GM18861 (cell line): ENCODE data around the gene TSSK3.

ENCODE experiments used
- ATAC-seq: cut with Tn5 transposase; IDR thresholded peaks from one replicate; pipeline ENCODE4 v1.9.1; 2021; ENCODE audit not compliant: unreplicated experiment

TSSK3 gene

GRCh38 chr1:32362474-32363313, at the start of gene TSSK3, which contains the start of gene FAM229A:
TSSK3 (plus strand) TSS chr1:32362539; CDS start chr1:32362702, 163 bp downstream.
FAM229A (minus strand) TSS chr1:32362485; CDS start chr1:32362091, 394 bp downstream.
- ATAC-seq = no peak

GRCh38 chr1:32316903-32317277, 45.4 kb upstream of the TSSK3 start:
- no peak for ATAC-seq

GRCh38 chr1:32318127-32318869, 44.0 kb upstream of the TSSK3 start:
- ATAC-seq = no peak

- ATAC-seq = no peak
Measured at GRCh38 chr1:32321712-32322291, 40.5 kb upstream of the TSSK3 start.

- ATAC-seq = no peak
Measured at GRCh38 chr1:32327204-32327603, 35.1 kb upstream of the TSSK3 start.

GRCh38 chr1:32329931-32330466, 32.3 kb upstream of the TSSK3 start:
- ATAC-seq = no peak

GRCh38 chr1:32330558-32331151, 31.7 kb upstream of the TSSK3 start:
- no peak for ATAC-seq

GRCh38 chr1:32331549-32331948, 30.8 kb upstream of the TSSK3 start:
- no peak for ATAC-seq

- no peak for ATAC-seq
Measured at GRCh38 chr1:32332290-32333079, 29.9 kb upstream of the TSSK3 start.

GRCh38 chr1:32333251-32333963, 28.9 kb upstream of the TSSK3 start:
- no peak for ATAC-seq

GRCh38 chr1:32334274-32334861, 28.0 kb upstream of the TSSK3 start:
- no peak for ATAC-seq

GRCh38 chr1:32334864-32335534, 27.3 kb upstream of the TSSK3 start:
- no peak for ATAC-seq

GRCh38 chr1:32335535-32335789, 26.9 kb upstream of the TSSK3 start:
- no peak for ATAC-seq

- peak; percentile 28 for ATAC-seq
Measured at GRCh38 chr1:32335790-32336590, 26.3 kb upstream of the TSSK3 start, which contains the start of gene MARCKSL1. MARCKSL1 (minus strand) TSS chr1:32336233; CDS start chr1:32336033, 200 bp downstream.

GRCh38 chr1:32336591-32336932, 25.8 kb upstream of the TSSK3 start:
- no peak for ATAC-seq

- ATAC-seq = no peak
Measured at GRCh38 chr1:32336963-32337675, 25.2 kb upstream of the TSSK3 start.

GRCh38 chr1:32337855-32338636, 24.3 kb upstream of the TSSK3 start:
- no peak for ATAC-seq
